ENCODE results near the gene PIP4K2C.

PIP4K2C gene

DNA sequence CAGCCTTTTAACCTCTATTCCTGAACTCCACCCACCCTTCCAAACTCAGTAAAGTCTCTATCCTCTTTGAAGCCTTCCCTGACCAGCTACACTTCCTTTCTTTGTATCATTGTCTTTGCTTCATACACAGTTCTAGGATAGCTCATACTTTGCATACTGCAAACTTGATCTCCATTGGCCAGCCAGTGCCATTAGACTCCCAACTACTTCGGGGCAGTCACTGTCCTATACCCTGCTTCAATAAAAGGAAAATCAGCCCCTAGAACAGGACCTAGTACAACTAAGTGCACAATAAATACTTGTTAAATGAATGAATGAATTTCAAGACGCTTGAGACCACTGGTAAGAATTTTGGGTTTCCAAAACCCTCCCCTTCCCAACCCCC, 521 bp upstream of the PIP4K2C start:
- Histone ChIP-seq H3F3A (ENCODE audit: insufficient read depth, low read length) (0 out of 2 replicates have a peak, but pooled peaks cover 3% of the 10 kb centered on the region), H3K4me3 (ENCODE audit: low read length) (peak overlapping the region; percentile 94), H4K20me1 (ENCODE audit: insufficient read depth, low read length) (no peaks in the 10 kb centered on the region), H3K27me3 (replicated peaks; ENCODE audit: insufficient read depth, low read length) (peaks cover 22% of the 10 kb centered on the region; the same call in 1 of the 2 replicates), H3K79me2 (ENCODE audit: low read length) (peaks cover 23% of the 10 kb centered on the region), H3K4me2 (ENCODE audit: low read depth, low read length) (peak overlapping the region; percentile 99), H3K27ac (ENCODE audit: low read length) (peak overlapping the region; percentile 10; the same call in 1 of the 2 replicates), H3K9ac (ENCODE audit: low read length) (peak overlapping the region; percentile 76; the same call in 1 of the 2 replicates), H2AFZ (ENCODE audit: low read length) (peak overlapping the region; percentile 98), H3K4me1 (ENCODE audit: low read length) (peaks cover 14% of the 10 kb centered on the region; the same call in 1 of the 2 replicates), H3K9me3 (replicated peaks; ENCODE audit: insufficient read depth, low read length) (no peaks in the 10 kb centered on the region), H3K9me2 (replicated peaks; ENCODE audit: insufficient read depth, low read length) (no peaks in the 10 kb centered on the region), H3K36me3 (replicated peaks; ENCODE audit: insufficient read depth, low read length) (no peaks in the 10 kb centered on the region)
- no peak for TF ChIP-seq EZH2 (optimal IDR thresholded peaks at IDR 0.05; ENCODE audit: low read depth, low read length)
- no peak for TF ChIP-seq EZH2phosphoT487 (IDR thresholded peaks at IDR 0.05; ENCODE audit: low read length)
- TF ChIP-seq, protein P1, sequence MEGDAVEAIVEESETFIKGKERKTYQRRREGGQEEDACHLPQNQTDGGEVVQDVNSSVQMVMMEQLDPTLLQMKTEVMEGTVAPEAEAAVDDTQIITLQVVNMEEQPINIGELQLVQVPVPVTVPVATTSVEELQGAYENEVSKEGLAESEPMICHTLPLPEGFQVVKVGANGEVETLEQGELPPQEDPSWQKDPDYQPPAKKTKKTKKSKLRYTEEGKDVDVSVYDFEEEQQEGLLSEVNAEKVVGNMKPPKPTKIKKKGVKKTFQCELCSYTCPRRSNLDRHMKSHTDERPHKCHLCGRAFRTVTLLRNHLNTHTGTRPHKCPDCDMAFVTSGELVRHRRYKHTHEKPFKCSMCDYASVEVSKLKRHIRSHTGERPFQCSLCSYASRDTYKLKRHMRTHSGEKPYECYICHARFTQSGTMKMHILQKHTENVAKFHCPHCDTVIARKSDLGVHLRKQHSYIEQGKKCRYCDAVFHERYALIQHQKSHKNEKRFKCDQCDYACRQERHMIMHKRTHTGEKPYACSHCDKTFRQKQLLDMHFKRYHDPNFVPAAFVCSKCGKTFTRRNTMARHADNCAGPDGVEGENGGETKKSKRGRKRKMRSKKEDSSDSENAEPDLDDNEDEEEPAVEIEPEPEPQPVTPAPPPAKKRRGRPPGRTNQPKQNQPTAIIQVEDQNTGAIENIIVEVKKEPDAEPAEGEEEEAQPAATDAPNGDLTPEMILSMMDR (IDR thresholded peaks at IDR 0.05; ENCODE audit: low read length), result no peak
- no peak for DNase-seq

DNA sequence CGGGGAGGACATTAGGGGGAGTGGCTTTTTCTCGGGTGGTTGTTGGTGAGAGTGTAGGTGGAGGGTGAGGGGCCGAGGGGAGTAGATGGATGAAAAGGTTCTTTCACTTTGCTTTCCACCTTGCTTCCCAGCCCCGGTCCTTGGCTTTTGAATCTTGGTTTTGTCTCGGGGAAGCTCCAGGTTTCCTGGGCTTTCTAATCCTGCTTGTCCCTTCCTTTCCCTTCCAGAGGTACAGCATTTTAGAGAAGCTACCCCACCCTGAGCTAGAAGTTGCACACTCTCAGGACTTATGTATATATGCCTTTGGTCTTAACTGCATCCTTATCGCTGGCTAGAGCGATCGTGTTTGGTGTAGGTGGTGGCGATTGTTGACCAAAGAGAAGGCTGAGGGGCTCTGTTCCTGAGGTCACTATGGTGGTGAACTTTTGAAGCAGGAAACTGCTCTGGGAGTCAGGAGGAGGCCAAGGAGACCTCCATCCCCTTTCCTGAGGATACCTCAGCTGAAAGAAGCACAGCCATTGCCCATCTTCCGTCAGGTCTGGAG, 862 bp downstream of the PIP4K2C start:
- H3K36me3 ChIP-seq (replicated peaks; ENCODE audit: insufficient read depth, low read length), result no peaks in the 10 kb centered on the region
- peaks cover 23% of the 10 kb centered on the region for H3K79me2 ChIP-seq (ENCODE audit: low read length)
- H2AFZ ChIP-seq (ENCODE audit: low read length), result peak overlapping the region; percentile 98
- H3K4me2 ChIP-seq (ENCODE audit: low read depth, low read length), result peak overlapping the region; percentile 99
- H3F3A ChIP-seq (ENCODE audit: insufficient read depth, low read length), result 0 out of 2 replicates have a peak, but pooled peaks cover 3% of the 10 kb centered on the region
- peak overlapping the region; percentile 94 for H3K4me3 ChIP-seq (ENCODE audit: low read length)
- peak overlapping the region; percentile 76 for H3K9ac ChIP-seq (ENCODE audit: low read length)
- H3K9me3 ChIP-seq (replicated peaks; ENCODE audit: insufficient read depth, low read length), result no peaks in the 10 kb centered on the region
- H4K20me1 ChIP-seq (ENCODE audit: insufficient read depth, low read length), result no peaks in the 10 kb centered on the region
- peaks cover 15% of the 10 kb centered on the region; the same call in 1 of the 2 replicates for H3K27me3 ChIP-seq (replicated peaks; ENCODE audit: insufficient read depth, low read length)
- no peak overlapping the region for H3K27ac ChIP-seq (ENCODE audit: low read length)
- no peaks in the 10 kb centered on the region for H3K9me2 ChIP-seq (replicated peaks; ENCODE audit: insufficient read depth, low read length)
- H3K4me1 ChIP-seq (ENCODE audit: low read length), result peaks cover 14% of the 10 kb centered on the region; the same call in 1 of the 2 replicates
- TF ChIP-seq EZH2 (optimal IDR thresholded peaks at IDR 0.05; ENCODE audit: low read depth, low read length), result no peak
- TF ChIP-seq, protein P1 (IDR thresholded peaks at IDR 0.05; ENCODE audit: low read length), result no peak
- DNase-seq, result no peak

DNA sequence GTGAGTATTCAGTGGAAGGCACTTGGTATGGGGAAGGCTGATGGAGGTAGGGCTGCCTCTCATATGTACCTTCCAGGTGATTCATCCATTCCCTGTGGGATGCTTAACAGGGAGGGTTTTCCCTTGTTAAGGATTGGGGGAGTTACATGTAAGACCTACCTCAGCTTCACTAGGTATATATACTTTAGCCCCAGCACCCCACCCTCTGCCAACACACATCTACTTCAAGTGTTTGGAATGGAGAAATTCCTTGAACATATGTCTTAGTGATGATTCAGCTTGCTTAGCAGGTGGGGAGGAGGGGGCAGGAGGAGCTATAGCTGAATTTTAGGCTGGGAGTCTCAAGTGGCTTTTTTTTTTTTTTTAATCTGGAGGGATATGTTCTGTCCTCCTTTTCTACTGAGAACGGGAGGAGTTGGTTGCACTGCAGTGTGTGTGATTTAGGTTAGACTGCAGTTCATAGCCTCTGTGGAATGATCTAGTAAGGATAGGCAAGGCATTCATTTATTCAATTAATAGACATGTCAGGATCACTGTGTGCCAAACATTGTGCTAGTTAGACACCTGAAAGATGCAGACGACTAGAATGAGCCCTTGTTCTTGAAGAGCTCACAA, 1.7 kb downstream of the PIP4K2C start:
- no peaks in the 10 kb centered on the region for H4K20me1 ChIP-seq (ENCODE audit: insufficient read depth, low read length)
- H3K27me3 ChIP-seq (replicated peaks; ENCODE audit: insufficient read depth, low read length), result peaks cover 9% of the 10 kb centered on the region; the same call in 1 of the 2 replicates
- H3K9ac ChIP-seq (ENCODE audit: low read length), result no peak overlapping the region
- peaks cover 14% of the 10 kb centered on the region; the same call in 1 of the 2 replicates for H3K4me1 ChIP-seq (ENCODE audit: low read length)
- no peak overlapping the region for H3K4me3 ChIP-seq (ENCODE audit: low read length)
- peak overlapping the region; percentile 99; the same call in 1 of the 2 replicates for H3K4me2 ChIP-seq (ENCODE audit: low read depth, low read length)
- no peak overlapping the region for H2AFZ ChIP-seq (ENCODE audit: low read length)
- no peak for TF ChIP-seq EZH2phosphoT487 (IDR thresholded peaks at IDR 0.05; ENCODE audit: low read length)
- 0 out of 2 replicates have a peak, but pooled peaks cover 3% of the 10 kb centered on the region for H3F3A ChIP-seq (ENCODE audit: insufficient read depth, low read length)
- no peaks in the 10 kb centered on the region for H3K9me2 ChIP-seq (replicated peaks; ENCODE audit: insufficient read depth, low read length)
- DNase-seq, result no peak
- H3K27ac ChIP-seq (ENCODE audit: low read length), result no peak overlapping the region
- H3K36me3 ChIP-seq (replicated peaks; ENCODE audit: insufficient read depth, low read length), result no peaks in the 10 kb centered on the region
- H3K79me2 ChIP-seq (ENCODE audit: low read length), result peaks cover 23% of the 10 kb centered on the region
- no peaks in the 10 kb centered on the region for H3K9me3 ChIP-seq (replicated peaks; ENCODE audit: insufficient read depth, low read length)

Data from MM.1S (cell line).